ENCODE results near the gene EXOC3.

EXOC3 gene

DNA sequence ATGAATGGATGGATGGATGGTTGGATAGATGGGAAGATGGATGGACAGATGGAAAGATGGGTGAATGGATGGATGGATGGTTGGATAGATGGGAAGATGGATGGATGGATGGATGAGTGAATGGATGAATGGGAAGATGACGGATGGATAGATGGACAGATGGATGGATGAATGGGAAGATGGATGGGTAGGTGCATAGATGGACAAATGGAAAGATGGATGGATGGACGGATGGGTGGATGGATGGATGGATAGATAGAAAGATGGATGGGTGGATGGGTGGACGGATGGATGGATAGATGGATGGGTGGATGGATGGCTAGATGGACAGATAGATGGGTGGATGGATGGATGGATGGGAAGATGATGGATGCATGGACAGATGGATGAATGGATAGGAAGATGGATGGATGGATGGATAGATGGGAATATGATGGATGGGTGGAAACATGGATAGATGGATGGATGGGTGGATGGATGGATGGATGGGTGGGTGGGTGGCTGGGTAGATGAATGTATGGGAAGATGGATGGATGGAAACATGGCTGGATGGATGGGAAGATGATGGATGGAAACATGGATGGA lies 16.5 kb upstream of the EXOC3 start:
- no peak for DNase-seq (ENCODE audit: low spot score)

DNA sequence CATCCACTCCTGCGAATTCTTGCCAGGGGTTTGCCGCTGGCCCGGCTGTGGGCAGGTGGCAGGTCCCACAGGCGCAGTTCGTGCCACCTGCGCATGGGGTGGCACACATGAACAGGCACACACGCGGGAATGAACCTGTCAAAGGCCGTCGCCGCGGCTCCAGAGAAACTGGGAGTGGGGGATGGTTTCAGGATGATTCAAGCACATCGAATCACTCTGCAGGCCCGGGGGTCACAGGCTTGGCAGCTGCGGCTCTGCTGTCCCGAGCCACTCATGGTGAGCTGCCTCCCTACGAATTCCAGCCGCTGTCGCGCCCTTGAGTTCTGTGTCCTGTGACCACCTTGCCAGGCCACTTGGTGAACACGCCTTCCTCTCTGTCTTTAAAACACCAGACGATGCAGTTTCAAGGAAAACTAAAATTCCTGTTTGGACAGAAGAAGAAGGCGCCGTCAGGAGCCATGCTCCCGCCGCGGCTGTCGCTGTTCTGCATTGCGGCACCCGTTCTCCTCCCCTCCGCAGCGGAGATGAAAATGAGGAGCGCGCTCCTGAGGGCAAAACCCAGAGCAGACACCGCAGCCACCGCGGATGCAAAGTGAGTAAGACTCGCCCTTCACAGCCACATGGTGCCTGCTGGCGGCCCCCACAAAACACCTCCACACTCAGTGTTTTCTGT lies 15.4 kb upstream of the EXOC3 start:
- no peak for DNase-seq (ENCODE audit: low spot score)

DNA sequence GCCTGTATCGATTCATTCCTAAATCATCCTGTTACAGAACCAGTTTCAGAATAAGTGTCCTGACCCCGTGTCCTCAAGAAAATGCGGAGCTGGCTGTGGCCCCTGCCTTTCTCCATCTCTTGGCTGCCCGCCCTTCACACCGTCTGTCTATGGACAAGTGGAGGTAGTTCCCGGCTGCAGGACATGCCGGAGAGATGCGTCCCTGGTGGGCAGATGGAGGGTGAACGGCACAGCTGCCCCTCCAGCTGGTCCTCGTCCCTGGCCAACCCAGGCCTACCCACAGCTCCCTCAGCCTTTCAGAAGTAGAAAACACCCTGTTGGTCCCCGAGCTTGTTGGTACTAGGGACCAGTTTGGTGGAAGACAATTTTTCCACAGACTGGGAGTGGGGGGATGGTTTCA lies 14.8 kb upstream of the EXOC3 start:
- DNase-seq (ENCODE audit: low spot score): no peak

DNA sequence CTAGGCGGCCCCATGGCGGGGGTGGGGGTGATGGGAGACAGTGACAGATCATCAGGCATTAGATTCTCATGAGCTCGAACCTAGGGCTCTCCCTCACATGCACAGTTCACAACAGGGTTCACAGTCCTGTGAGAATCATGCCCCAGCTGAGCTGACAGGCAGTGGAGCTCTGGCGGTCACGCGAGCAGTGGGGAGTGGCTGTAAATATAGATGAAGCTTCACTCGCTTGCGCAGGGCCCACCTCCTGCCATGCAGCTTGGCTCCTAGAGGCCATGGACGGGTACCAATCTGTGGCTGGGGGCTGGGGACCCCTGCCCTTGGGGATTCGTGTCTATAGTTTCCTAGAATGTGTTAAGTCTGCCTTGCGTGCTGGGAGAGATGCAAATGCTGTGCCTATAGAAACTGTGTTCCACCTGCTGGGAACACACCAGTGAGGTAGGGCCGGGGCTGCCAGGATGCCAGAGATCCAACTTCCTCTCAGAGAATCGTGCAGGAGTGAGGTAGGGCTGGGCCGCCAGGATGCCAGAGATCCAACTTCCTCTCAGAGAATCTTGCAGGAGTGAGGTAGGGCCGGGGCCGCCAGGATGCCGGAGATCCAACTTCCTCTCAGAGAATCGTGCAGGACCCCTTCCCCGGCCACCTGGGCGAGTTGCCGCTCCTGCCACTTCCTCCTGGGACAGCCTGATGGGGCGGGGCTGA lies 14.1 kb upstream of the EXOC3 start:
- no peak for DNase-seq (ENCODE audit: low spot score)

DNA sequence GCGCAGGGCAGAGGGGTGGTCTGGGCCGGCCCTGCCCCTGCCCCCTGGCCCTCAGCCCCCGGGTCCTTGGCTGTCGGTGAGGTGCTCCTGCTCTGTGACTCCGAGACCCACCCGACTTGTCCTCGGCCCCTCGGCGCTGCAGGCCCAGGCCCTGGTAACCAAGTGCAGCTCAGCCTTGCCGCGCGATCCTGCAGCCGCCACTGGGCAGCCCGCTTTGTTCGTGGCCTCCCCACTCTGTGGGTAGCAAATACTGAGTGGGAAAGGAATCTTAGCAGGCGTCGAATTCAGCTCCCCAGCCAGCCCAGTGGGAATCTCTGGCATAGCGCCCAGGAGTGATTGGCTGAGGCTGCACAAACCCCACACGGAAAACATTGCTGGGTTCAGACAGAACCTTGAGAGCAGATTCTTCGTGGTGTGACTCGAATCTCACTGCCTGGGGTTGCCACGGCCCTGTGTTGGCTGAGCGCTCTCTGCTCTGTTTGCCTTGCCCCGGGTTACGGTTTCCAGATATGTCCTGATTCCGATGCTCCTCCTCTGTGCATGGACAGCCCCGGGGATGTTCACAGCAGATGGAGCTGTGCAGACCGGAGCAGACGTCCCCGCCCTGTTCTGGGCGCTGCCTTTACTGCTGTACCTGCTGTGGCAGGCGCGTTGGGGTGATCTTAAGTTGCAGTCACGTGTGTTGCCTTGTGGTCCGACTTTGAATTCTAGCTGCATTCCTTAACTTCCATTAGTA lies 13.4 kb upstream of the EXOC3 start:
- DNase-seq (ENCODE audit: low spot score): no peak

DNA sequence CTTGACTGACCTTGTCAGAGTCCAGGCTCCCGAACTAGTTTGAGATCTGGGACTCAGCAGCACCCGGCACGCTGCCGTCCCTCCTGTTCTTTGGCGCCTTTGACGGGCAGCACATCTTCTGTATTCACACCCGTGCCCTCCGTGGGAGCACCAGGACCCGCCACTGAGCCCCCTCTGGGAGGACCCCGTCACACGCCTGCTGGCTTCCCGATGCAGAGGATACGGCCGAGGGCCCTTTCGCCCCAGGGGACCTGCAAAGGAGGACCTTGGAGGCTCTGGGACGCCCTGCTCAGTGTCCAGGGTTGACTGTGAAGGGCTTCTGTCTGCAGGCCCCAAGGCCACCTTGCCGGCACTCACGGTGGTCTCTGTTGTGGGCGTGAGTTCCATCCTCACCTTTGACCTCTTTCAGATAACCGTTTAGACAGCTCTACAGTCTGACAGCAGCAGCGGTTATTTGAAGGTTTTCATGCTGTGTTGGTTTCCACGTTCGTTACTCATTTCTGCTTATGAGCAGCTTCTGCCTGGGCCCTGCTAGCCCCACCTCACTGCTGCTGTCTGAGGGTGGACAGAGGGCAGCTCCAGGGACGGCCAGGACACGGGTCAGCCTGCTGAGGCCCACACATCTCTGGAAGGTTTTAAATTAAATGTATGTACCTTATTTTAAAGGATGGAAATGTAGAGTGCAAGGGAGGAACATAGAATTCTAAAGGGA lies 12.6 kb upstream of the EXOC3 start:
- DNase-seq (ENCODE audit: low spot score): no peak

DNA sequence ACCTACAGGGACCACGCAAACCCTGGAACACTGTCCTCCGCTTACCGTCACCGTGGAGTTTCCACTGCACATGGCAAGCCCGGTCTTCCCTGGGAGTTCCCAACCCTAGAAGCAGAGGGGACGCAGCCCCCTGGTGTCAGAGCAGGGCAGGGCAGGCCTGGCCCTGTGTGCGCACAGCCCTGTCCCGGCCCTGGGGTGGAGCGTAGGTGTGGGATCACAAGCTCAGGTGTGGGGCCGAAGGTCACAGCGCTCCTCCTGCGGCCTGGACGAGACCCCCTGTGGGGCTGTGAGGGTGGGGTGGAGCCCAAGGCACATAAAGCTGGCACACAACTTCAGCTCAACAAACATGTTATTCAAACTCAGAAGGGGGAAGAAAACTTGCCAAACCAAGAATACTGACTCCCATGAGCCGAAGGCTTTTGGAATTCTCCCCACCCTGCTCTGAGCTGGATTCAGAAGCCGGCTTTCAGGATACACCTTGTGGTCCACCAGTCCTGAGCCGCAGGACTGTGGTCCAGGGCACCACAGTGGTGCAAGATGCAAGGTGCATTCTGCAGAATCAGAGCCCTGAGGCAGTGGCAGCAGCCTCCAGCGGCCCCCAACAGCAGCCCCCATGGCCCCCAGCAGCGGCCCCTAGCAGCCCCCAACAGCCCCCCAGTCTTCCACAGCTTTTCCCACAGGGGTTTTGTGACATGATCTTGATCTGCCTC lies 11.8 kb upstream of the EXOC3 start:
- DNase-seq (ENCODE audit: low spot score): peak; percentile 35

DNA sequence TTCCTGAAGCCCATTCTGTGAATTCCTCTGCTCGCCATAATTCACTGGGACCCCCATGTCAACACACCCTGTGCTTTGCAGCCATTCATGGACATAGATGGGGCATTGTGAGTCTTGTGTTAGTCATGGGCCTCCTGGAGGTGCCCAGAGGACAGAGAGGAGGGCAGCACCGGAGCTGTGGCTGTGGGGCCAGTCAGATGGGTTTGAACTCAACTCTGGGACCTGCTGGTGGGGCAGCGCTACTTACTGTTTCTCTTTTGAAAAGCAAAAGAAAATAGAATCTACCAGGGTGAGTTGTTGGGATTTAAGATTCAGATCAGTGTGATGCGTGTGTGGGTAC lies 11.3 kb upstream of the EXOC3 start:
- DNase-seq (ENCODE audit: low spot score): no peak

DNA sequence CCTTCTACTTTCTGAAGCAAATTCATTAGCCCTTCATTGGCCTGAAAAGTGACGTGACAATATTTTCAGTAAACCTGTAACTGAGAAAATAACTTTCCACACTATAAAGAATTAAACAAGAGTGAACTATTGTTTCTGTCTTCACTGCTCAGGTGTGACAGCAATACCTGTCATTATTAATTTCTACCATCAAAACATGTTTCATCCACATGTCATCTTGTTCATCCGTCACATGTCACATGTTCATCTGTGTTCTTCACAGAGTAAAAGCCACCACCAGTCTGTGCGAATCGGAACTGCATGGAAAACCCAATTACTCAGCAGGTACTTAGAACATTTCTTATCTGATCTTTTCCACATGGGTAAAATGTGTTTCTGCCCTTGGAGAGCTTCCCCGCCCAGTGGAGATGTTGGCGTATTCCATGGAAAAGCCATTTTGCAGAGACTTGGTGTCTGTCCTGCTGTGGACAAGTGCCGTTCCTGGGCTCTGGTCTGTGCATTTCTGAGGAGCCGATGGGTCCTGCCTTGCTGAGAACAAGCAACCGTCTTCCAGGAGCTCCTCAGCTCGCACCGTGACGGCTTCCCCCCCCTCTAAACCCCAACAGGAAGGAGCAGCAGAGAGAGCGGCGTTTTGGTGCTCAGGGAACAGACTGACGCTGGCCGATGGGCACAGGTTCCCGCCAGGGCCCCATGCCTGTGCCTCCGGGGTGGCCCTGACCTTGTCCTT lies 10.6 kb upstream of the EXOC3 start:
- DNase-seq (ENCODE audit: low spot score): no peak

DNA sequence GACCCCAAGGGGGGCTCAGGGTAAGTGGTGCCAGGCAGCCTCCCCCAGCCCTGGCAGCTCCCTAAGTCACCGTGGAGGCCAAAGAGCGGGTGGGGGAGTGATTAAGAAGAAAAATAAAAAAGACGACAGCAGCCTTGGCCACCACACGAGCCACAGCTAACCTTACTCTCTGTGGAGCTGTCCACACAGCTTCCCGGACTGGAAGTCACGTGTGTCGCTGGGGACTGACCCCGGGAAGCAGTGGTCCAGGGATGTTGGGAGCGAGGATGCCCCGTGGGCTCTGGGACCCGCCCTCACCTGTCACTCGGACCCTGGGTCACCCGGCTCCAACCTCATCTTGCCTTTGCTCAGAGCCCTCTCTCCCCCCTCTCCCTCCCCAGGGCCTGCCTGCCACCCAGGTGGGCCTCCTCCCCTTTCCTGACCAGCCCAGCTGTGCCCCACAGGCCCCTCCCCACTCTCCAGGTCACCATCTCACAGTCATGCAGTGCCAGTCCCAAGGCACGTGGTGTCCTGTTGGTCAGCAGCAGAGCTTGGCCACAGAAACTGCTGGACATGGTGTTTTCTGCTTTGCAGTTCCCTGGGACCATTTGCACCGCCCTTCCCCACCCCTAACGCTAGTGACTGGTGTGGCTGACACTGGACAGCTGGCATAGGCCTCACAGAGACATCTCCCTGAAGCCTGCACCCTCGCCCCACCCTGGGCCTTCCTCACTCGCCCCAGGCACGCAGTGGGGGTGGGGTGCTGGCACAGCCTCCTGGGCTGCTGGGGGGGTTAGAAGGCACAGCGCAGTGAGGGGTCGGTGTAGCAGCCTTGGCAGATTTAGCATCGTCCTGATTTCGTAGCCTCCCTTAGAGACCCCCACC lies 9.8 kb upstream of the EXOC3 start:
- DNase-seq (ENCODE audit: low spot score): no peak

DNA sequence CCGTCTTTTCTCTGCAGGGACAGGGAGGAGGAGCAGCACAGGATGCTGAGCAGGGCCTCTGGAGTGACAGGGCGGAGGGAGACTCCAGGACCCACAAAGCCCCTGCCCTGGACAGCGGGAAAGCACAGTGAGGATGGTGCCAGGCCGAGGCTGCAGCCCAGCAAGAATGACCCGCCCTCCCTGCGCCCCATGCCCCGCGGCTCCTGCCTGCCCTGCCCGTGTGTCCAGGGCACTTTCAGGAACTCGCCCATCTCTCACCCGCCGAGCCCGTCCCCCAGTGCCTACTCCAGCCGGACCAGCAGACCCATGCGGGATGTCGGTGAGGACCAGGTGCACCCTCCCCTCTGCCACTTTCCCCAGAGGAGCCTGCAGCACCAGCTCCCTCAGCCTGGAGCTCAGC lies 9.1 kb upstream of the EXOC3 start:
- DNase-seq (ENCODE audit: low spot score): no peak

DNA sequence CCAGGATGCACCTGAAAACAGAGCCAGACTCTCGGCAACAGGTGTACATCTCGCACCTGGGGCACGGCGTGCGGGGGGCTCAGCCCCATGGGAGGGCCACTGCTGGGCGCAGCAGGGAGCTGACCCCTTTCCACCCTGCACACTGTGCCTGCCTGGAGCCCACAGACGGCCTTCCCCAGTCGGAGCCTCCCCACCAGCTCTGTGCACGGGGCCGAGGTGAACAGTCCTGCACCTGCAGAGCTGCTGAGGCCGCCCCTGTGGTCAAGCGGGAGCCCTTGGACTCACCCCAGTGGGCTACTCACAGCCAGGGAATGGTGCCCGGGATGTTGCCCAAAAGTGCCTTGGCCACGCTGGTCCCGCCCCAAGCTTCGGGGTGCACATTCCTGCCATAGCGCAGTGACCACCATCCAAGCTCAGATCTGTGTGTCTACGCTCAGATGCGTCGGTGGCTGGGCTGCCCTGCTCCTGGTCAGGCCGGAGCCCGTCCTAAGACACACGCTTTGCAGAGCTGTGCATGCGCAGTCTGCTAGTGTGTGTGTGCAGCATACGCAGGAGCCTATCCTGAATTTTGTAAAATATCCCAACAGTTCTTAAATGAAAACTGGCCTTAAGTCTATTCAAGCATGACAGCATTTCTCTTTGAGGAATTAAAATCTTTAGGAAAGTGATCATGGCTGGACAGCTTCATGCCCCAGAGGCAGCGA lies 8.4 kb upstream of the EXOC3 start:
- DNase-seq (ENCODE audit: low spot score): no peak

DNA sequence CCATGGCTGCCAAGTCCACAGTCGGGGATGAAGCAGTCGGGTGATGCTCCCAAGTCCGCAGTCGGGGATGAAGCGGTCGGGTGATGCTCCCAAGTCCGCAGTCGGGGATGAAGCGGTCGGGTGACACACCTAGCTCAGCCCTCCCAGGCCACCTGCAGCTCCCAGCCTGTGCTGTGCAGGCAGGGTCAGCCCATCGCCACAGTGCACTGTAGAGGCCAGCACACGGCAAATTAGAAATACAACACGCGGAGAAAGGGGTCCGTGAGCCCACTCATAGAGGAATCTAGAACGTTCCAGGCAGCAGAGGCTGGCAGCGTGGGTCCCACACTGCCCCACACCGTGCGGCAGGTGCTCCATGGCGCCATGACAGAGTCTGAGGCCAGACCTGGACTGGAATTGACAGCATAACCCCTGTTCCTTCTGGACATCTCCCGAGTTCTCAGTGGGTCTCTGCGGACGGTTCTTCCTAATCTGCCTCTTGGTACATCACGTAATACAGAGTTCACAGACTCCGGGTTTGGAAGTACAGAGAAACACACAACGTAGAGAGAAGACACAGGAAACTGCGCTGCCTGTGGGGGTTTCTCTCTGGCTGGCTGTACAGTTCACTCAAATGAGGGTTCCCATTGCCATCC lies 7.7 kb upstream of the EXOC3 start:
- no peak for DNase-seq (ENCODE audit: low spot score)

DNA sequence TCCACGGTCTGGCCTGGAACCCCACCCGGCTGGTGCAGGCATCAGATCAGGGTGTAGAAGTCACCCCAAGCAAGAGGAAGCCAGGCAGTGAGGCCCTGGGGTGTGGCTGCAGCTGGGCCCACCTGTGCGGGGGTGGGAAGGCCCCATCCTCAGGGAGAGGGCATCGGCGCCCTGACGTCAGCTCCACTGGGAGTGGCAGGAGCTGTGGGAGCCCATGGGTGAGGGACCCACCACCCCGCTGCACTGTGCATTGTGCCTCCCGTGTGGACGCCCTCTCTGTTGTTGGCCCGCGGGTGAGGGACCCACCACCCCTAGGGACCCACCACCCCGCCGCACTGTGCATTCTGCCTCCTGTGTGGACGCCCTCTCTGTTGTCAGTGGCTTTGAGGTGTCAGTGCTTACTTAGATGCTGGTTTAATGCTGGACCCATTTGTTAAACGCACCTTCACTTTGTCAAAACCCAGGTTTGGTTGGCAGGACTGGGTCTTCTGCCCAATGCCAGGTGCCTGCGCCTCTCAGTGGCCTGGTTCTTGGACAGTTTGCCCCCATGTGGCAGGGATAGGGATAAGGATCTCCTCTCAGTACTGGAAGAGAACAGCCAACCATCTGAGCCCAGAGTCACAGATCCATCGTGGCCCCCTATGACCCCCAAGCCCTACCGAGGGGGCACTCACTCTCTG lies 6.9 kb upstream of the EXOC3 start:
- DNase-seq (ENCODE audit: low spot score): peak; percentile 35

DNA sequence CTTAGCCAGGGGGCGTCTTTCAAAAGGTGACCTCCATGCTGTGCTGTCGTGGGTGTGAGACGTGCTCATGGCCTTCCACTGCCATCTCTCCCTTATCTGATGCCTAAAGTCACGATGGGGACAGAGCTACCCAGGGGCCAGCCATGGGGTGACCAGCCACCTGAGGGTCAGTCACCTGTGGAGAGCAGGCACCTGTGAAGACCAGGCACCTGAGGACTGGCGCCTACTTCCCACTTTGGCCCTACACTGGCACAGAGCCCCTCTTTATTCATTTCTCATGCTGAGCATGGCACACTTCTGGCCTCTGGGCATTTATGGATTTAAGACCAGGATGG lies 6.4 kb upstream of the EXOC3 start:
- no peak for DNase-seq (ENCODE audit: low spot score)

DNA sequence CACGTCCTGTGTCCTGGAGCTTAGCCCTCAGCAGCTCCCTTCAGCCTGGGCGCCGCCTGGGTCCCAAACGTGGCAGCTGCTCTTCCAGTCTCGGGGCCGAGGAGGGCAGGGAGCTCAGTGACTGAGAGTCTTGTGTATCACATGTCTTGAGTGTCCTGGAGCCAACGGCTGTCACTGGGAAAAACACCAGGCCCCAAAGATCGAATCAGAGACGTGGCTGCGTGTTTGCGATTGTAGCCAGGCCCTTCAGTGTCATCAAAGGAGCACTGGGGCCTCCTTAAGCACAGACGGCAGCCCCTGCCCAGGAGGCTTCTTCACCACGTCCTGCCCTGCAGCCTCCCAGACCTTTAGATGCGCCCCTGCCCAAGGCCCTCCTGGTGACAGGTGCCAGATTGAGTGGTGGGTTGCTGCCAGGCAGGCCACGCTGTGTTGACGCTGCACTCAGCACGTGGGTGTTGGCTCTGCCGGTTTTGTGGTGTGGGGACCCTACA lies 5.7 kb upstream of the EXOC3 start:
- no peak for DNase-seq (ENCODE audit: low spot score)

DNA sequence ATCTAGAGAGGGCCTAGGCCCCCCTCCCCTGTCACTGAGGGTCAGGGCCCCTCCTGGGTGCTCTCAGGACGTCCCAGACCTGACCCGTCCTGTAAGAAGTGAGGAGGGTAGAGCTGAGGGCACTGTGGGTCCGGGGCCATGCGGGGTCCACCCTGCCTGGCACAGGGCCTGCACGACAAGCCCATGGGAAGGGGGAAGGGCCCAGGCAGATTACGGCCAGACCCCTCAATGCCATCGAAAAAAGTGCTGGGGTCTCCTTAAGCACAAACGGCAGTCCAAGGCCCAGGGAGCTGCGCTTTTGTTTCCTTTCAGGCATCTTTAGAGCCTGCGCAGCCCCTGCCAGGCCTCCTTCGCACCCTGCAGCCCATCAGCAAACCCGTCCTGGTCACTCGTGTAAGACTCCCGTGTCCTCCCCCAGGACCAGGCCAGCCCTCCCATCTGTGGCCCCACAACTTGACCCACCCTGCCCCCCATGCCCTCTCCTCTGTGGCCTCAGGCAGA lies 4.4 kb upstream of the EXOC3 start:
- DNase-seq (ENCODE audit: low spot score): no peak

DNA sequence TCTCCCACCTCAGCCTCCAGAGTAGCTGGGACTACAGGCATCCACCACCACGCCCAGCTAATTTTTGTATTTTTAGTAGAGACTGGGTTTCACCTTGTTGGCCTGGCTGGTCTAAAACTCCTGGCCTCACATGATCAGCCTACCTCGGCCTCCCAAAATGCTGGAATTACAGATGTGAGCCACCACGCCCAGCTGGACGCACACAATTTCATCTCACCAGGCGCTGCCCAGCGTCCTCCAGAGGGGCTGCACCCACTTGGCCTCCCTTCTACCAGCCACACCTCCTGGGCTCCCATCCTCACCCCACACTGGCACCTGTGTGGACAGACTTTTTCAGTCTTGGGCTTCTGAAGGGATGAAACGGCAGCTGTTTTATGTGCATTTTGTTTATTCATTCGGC lies 3.8 kb upstream of the EXOC3 start:
- no peak for DNase-seq (ENCODE audit: low spot score)
